Measurements from ENCODE around the gene LILRA1. TPM values are rescaled to one million over a fixed set of nuclear protein-coding genes. Genes with fewer than 3 reads are reported as not detected.
"Not testable (repeated sequence)": the region's sequence is repeated elsewhere in the genome, so short reads cannot be mapped to it uniquely, and the experiment has no call there.

Gene LILRA1
- total RNA-seq, 2 experiments from 2014 or later, result not detected

GRCh38 chr19:54586397-54586796, 7.0 kb upstream of the LILRA1 start:
- H3K27ac Mint-ChIP-seq, result no peak overlapping the region
- no peak for DNase-seq
- no peaks in the 10 kb centered on the region for H3K4me1 Mint-ChIP-seq
- peaks cover 8% of the 10 kb centered on the region for H3K9me3 Mint-ChIP-seq (ENCODE audit: low read depth)
- H3K36me3 Mint-ChIP-seq (ENCODE audit: low read depth), result no peaks in the 10 kb centered on the region
- POLR2A ChIA-PET, result no interaction called here
- no peak for ATAC-seq
- CTCF ChIA-PET, result no interaction called here
- intact Hi-C loops (cut with DNase I, micrococcal nuclease), result no loop called here
- no peak overlapping the region for H3K4me3 Mint-ChIP-seq
- H3K27me3 Mint-ChIP-seq, result peaks cover 29% of the 10 kb centered on the region

DNA sequence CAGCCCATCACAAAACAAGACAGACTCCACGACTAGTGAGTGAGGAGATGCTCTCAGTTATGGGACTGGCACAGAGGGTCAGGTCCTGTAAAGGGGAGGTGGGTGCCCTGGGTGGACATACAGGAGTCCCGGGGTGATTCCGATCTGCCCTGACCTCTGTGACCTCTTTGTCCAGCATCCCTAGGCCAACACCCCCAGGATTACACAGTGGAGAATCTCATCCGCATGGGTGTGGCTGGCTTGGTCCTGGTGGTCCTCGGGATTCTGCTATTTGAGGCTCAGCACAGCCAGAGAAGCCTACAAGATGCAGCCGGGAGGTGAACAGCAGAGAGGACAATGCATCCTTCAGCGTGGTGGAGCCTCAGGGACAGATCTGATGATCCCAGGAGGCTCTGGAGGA, 6.4 kb upstream of the LILRA1 start:
- ATAC-seq, result no peak
- peaks cover 29% of the 10 kb centered on the region for H3K27me3 Mint-ChIP-seq
- H3K4me3 Mint-ChIP-seq, result no peak overlapping the region
- ChIA-PET CTCF (no interaction called here), POLR2A (no interaction called here)
- H3K9me3 Mint-ChIP-seq (ENCODE audit: low read depth), result peaks cover 8% of the 10 kb centered on the region
- H3K4me1 Mint-ChIP-seq, result no peaks in the 10 kb centered on the region
- H3K27ac Mint-ChIP-seq, result no peak overlapping the region
- no peak for DNase-seq
- H3K36me3 Mint-ChIP-seq (ENCODE audit: low read depth), result no peaks in the 10 kb centered on the region
- intact Hi-C loops (cut with DNase I, micrococcal nuclease), result no loop called here

GRCh38 chr19:54593931-54594626, 647 bp downstream of the LILRA1 start:
- CTCF ChIA-PET; H3K27ac Mint-ChIP-seq; POLR2A ChIA-PET; DNase-seq; H3K4me3 Mint-ChIP-seq; H3K4me1 Mint-ChIP-seq; H3K9me3 Mint-ChIP-seq (ENCODE audit: low read depth); H3K36me3 Mint-ChIP-seq (ENCODE audit: low read depth); intact Hi-C loops (cut with DNase I, micrococcal nuclease); ATAC-seq: not testable (repeated sequence)
- peaks cover 25% of the 10 kb centered on the region for H3K27me3 Mint-ChIP-seq

DNA sequence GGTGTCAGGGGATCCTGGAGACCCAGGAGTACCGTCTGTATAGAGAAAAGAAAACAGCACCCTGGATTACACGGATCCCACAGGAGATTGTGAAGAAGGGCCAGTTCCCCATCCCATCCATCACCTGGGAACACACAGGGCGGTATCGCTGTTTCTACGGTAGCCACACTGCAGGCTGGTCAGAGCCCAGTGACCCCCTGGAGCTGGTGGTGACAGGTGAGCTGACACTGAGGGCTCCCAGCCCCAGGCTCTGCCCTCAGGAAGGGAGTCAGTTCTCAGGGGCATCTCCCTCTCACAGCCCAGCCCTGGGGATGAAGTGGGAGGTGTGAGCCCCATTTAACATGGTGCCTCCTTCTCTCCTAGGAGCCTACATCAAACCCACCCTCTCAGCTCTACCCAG, 1.3 kb downstream of the LILRA1 start:
- Mint-ChIP-seq H3K27ac (no peak overlapping the region), H3K36me3 (ENCODE audit: low read depth) (no peaks in the 10 kb centered on the region), H3K27me3 (peaks cover 23% of the 10 kb centered on the region), H3K4me3 (no peak overlapping the region), H3K9me3 (ENCODE audit: low read depth) (no peaks in the 10 kb centered on the region), H3K4me1 (no peaks in the 10 kb centered on the region)
- intact Hi-C loops (cut with DNase I, micrococcal nuclease), result no loop called here
- POLR2A ChIA-PET, result no interaction called here
- CTCF ChIA-PET, result no interaction called here
- DNase-seq (no peak), ATAC-seq (no peak)

GRCh38 chr19:54595680-54596436, 2.4 kb downstream of the LILRA1 start:
- H3K4me1 Mint-ChIP-seq; H3K9me3 Mint-ChIP-seq (ENCODE audit: low read depth); H3K4me3 Mint-ChIP-seq; ATAC-seq; CTCF ChIA-PET; H3K36me3 Mint-ChIP-seq (ENCODE audit: low read depth); intact Hi-C loops (cut with DNase I, micrococcal nuclease); POLR2A ChIA-PET; DNase-seq; H3K27ac Mint-ChIP-seq: not testable (repeated sequence)
- peaks cover 23% of the 10 kb centered on the region for H3K27me3 Mint-ChIP-seq

- Mint-ChIP-seq H3K4me3 (no peak overlapping the region), H3K4me1 (no peaks in the 10 kb centered on the region), H3K9me3 (ENCODE audit: low read depth) (peaks cover 3% of the 10 kb centered on the region), H3K36me3 (ENCODE audit: low read depth) (no peaks in the 10 kb centered on the region), H3K27me3 (peaks cover 17% of the 10 kb centered on the region), H3K27ac (no peak overlapping the region)
- DNase-seq (no peak), ATAC-seq (no peak)
- POLR2A ChIA-PET, result no interaction called here
- CTCF ChIA-PET, result no interaction called here
- intact Hi-C loops (cut with DNase I, micrococcal nuclease), result no loop called here
Observed at GRCh38 chr19:54600212-54600611, 6.8 kb downstream of the LILRA1 start.

GRCh38 chr19:54606230-54606629, 12.8 kb downstream of the LILRA1 start:
- H3K27me3 Mint-ChIP-seq, result peaks cover 11% of the 10 kb centered on the region
- ChIA-PET POLR2A (no interaction called here), CTCF (no interaction called here)
- H3K9me3 Mint-ChIP-seq (ENCODE audit: low read depth), result peaks cover 5% of the 10 kb centered on the region
- no peaks in the 10 kb centered on the region for H3K36me3 Mint-ChIP-seq (ENCODE audit: low read depth)
- H3K27ac Mint-ChIP-seq, result no peak overlapping the region
- no peak overlapping the region for H3K4me3 Mint-ChIP-seq
- no peak for DNase-seq
- no peaks in the 10 kb centered on the region for H3K4me1 Mint-ChIP-seq
- ATAC-seq, result no peak
- intact Hi-C loops (cut with DNase I, micrococcal nuclease), result no loop called here

DNA sequence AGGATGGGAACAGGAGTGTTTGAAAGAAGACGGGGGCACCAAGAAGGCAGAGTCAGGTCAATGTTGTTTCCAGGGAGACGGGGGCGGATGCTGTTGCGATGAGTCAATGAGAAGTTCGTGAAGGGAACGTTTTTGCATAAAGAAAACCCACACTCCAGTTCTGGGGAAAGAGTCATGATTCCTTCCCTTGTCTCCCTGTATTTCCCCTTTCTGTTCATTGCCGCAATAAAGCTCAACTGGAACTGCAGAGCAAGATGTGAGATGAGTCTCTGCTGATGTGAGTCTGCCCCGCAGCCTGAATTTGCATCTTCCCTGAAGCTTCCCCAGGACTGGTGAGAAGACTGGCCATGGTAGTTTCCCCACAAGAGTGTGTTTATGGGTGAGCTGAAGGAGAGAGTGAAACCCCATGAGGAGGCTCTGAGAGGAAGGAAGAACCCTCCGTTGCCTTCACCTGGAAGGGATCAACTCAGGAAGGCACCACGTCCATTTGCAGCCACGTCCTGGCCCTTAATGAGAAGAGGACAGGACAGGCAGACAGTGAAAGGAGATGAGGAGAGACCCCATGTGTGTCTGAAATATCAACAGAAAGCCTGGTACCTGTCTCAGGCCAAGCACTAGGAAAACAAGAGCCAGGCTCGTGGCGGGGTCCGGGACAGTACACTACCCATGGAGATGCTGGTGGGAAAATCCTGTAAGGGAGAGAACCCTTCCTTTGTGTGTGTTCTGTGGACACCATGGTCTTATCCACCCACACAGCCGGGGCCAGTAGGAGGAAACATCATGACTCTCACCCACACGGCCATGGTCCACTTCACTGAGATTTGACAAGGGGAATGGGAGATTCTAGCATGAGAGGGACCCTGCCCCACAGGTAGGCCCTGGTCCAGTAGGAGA, 13.7 kb downstream of the LILRA1 start:
- no peaks in the 10 kb centered on the region for H3K4me1 Mint-ChIP-seq
- intact Hi-C loops (cut with DNase I, micrococcal nuclease), result no loop called here
- ChIA-PET CTCF (no interaction called here), POLR2A (no interaction called here)
- H3K36me3 Mint-ChIP-seq (ENCODE audit: low read depth), result no peaks in the 10 kb centered on the region
- DNase-seq (no peak), ATAC-seq (peak; percentile 58)
- H3K9me3 Mint-ChIP-seq (ENCODE audit: low read depth), result peaks cover 5% of the 10 kb centered on the region
- H3K27me3 Mint-ChIP-seq, result peaks cover 9% of the 10 kb centered on the region
- peak overlapping the region; percentile 44 for H3K27ac Mint-ChIP-seq
- no peak overlapping the region for H3K4me3 Mint-ChIP-seq

DNA sequence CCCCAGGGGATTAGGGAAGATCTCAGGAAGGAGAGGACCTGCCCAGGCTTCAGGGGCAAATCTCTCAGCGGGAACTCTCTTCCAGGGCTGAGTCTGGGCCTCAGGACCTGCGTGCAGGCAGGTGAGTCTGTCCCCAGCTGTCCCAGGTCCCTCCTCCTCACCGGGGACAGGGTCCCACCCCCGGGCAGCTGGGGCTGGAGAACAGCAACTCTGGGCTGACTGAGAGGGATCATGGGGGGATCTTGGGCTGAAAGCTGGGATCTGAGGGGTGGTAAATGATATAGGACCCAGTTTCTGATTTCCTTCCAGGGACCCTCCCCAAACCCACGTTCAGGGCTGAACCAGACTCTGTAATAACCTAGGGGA, 14.3 kb downstream of the LILRA1 start:
- Mint-ChIP-seq H3K4me1 (no peaks in the 10 kb centered on the region), H3K36me3 (ENCODE audit: low read depth) (no peaks in the 10 kb centered on the region), H3K27ac (no peak overlapping the region), H3K9me3 (ENCODE audit: low read depth) (peaks cover 5% of the 10 kb centered on the region), H3K27me3 (peaks cover 9% of the 10 kb centered on the region), H3K4me3 (no peak overlapping the region)
- POLR2A ChIA-PET, result no interaction called here
- ATAC-seq (no peak), DNase-seq (no peak)
- CTCF ChIA-PET, result no interaction called here
- intact Hi-C loops (cut with DNase I, micrococcal nuclease), result no loop called here

- intact Hi-C loops (cut with DNase I, micrococcal nuclease), result no loop called here
- ATAC-seq (no peak), DNase-seq (no peak)
- Mint-ChIP-seq H3K4me3 (no peak overlapping the region), H3K4me1 (no peaks in the 10 kb centered on the region), H3K27me3 (peaks cover 9% of the 10 kb centered on the region), H3K27ac (no peak overlapping the region), H3K9me3 (ENCODE audit: low read depth) (peaks cover 5% of the 10 kb centered on the region), H3K36me3 (ENCODE audit: low read depth) (no peaks in the 10 kb centered on the region)
- CTCF ChIA-PET, result no interaction called here
- POLR2A ChIA-PET, result no interaction called here
Observed at GRCh38 chr19:54608205-54608604, 14.8 kb downstream of the LILRA1 start.

GRCh38 chr19:54608792-54609191, 15.4 kb downstream of the LILRA1 start:
- no peaks in the 10 kb centered on the region for H3K36me3 Mint-ChIP-seq (ENCODE audit: low read depth)
- intact Hi-C loops (cut with DNase I, micrococcal nuclease), result no loop called here

GRCh38 chr19:54609356-54609791, 15.9 kb downstream of the LILRA1 start:
- Mint-ChIP-seq H3K4me1 (no peaks in the 10 kb centered on the region), H3K27me3 (peaks cover 13% of the 10 kb centered on the region), H3K4me3 (no peak overlapping the region), H3K36me3 (ENCODE audit: low read depth) (no peaks in the 10 kb centered on the region), H3K9me3 (ENCODE audit: low read depth) (peaks cover 7% of the 10 kb centered on the region), H3K27ac (no peak overlapping the region)
- CTCF ChIA-PET, result no interaction called here
- ATAC-seq (no peak), DNase-seq (no peak)
- intact Hi-C loops (cut with DNase I, micrococcal nuclease), result no loop called here
- POLR2A ChIA-PET, result no interaction called here

More at GRCh38 chr19:54608792-54609191, 15.4 kb downstream of the LILRA1 start:
- CTCF ChIA-PET, result no interaction called here
- no peak for DNase-seq
- Mint-ChIP-seq H3K9me3 (ENCODE audit: low read depth) (peaks cover 5% of the 10 kb centered on the region), H3K4me1 (no peaks in the 10 kb centered on the region), H3K27me3 (peaks cover 12% of the 10 kb centered on the region), H3K27ac (no peak overlapping the region), H3K4me3 (no peak overlapping the region)
- POLR2A ChIA-PET, result no interaction called here
- ATAC-seq, result no peak
